HepG2 (cell line): Measurements from ENCODE around the gene CLASP1. TPM values are rescaled to one million over a fixed set of nuclear protein-coding genes. Genes with fewer than 3 reads are reported as not detected.

Experiments used
- CEBPZ ChIP-seq: IDR thresholded peaks from 2 replicates; pipeline ENCODE4 v1.6.1; 2012; ENCODE audit warnings: low read length, improper control_type of control experiment
- CSRNP2 ChIP-seq: sonication (generic); formaldehyde crosslinking; conservative IDR thresholded peaks from 2 replicates; pipeline ENCODE4 v1.8.0; 2022; ENCODE audit warnings: low read depth, missing genetic modification reagents
- DPF2 ChIP-seq: sonication (generic); formaldehyde crosslinking; IDR thresholded peaks from 2 replicates; pipeline ENCODE4 v1.4.0; 2020; ENCODE audit warnings: mild to moderate bottlenecking, low read depth, missing genetic modification reagents, borderline replicate concordance
- ERF ChIP-seq: IDR thresholded peaks from 2 replicates; pipeline ENCODE4 v1.6.1; 2018; ENCODE audit warnings: missing biosample characterization, missing genetic modification reagents
- FOXA3 ChIP-seq: IDR thresholded peaks from 2 replicates; pipeline ENCODE4 v1.6.1; 2016; ENCODE audit warnings: missing genetic modification reagents, missing compliant biosample characterization
- FOXK2 ChIP-seq: fragments of 450-650 bp; IDR thresholded peaks from 2 replicates; pipeline ENCODE4 v1.6.1; 2016
- HDAC2 ChIP-seq: sonication (generic); formaldehyde crosslinking; IDR thresholded peaks from 2 replicates; pipeline ENCODE4 v1.4.0; 2020; ENCODE audit warnings: missing genetic modification reagents
- HNRNPH1 ChIP-seq: fragments of 200-400 bp; formaldehyde crosslinking; optimal IDR thresholded peaks from 2 replicates; pipeline ENCODE3; 2017; ENCODE audit warnings: mild to moderate bottlenecking, low read depth, low read length
- LCORL ChIP-seq, 2 experiments: fragments of 450-650 bp in 1 of 2; sonication (generic) in 1 of 2; formaldehyde crosslinking in 1 of 2; IDR thresholded peaks; 2 replicates each; pipeline versions ENCODE4 v1.5.0 to v1.6.1; 2017 to 2020; ENCODE audit warnings: antibody characterized with exemption in 1 of 2, missing genetic modification reagents in 1 of 2
- NFIB ChIP-seq: sonication (generic); formaldehyde crosslinking; IDR thresholded peaks from 2 replicates; pipeline ENCODE4 v1.9.0; 2021; ENCODE audit warnings: missing genetic modification reagents, mild to moderate bottlenecking, borderline replicate concordance
- SIX1 ChIP-seq: sonication (generic); formaldehyde crosslinking; IDR thresholded peaks from 2 replicates; pipeline ENCODE4 v1.4.0; 2020; ENCODE audit warnings: missing genetic modification reagents, borderline replicate concordance
- SNAPC2 ChIP-seq: sonication (generic); formaldehyde crosslinking; IDR thresholded peaks from 2 replicates; pipeline ENCODE4 v1.8.1; 2022; ENCODE audit warnings: mild to moderate bottlenecking, missing genetic modification reagents
- SOX13 ChIP-seq, 3 experiments: fragments of 450-650 bp in 1 of 3; sonication (generic) in 1 of 3; formaldehyde crosslinking in 1 of 3; IDR thresholded peaks in 2 of 3; conservative IDR thresholded peaks in 1 of 3; 2 replicates each; pipeline versions ENCODE4 v1.5.0 to v1.6.1; 2016 to 2020; ENCODE audit warnings: antibody characterized with exemption in 1 of 3, mild to moderate bottlenecking in 1 of 3, missing compliant biosample characterization in 1 of 3, missing genetic modification reagents in 1 of 3, moderate library complexity in 1 of 3
- TBL1XR1 ChIP-seq: fragments of 150-350 bp; IDR thresholded peaks from 2 replicates; pipeline ENCODE4 v1.6.1; 2014; ENCODE audit warnings: borderline replicate concordance, low read length; ENCODE audit not compliant: partially characterized antibody
- TBX2 ChIP-seq: sonication (generic); formaldehyde crosslinking; IDR thresholded peaks from 2 replicates; pipeline ENCODE4 v1.5.0; 2020; ENCODE audit warnings: missing genetic modification reagents, mild to moderate bottlenecking, borderline replicate concordance
- TOE1 ChIP-seq: sonication (generic); formaldehyde crosslinking; IDR thresholded peaks from 2 replicates; pipeline ENCODE4 v1.4.0; 2020; ENCODE audit warnings: mild to moderate bottlenecking, missing genetic modification reagents
- ZBTB21 ChIP-seq: sonication (generic); formaldehyde crosslinking; IDR thresholded peaks from 2 replicates; pipeline ENCODE4 v1.4.0; 2020; ENCODE audit warnings: missing genetic modification reagents
- ZBTB26 ChIP-seq: IDR thresholded peaks from 2 replicates; pipeline ENCODE4 v1.6.1; 2016; ENCODE audit warnings: missing compliant biosample characterization, missing genetic modification reagents, borderline replicate concordance
- ZNF3 ChIP-seq: IDR thresholded peaks from 2 replicates; pipeline ENCODE4 v1.7.0; 2017; ENCODE audit warnings: inconsistent platforms
- ZNF33A ChIP-seq: sonication (generic); formaldehyde crosslinking; IDR thresholded peaks from 2 replicates; pipeline ENCODE4 v1.5.1; 2020; ENCODE audit warnings: missing genetic modification reagents, mild to moderate bottlenecking, moderate library complexity, borderline replicate concordance
- ZNF441 ChIP-seq: sonication (generic); formaldehyde crosslinking; IDR thresholded peaks from 2 replicates; pipeline ENCODE4 v1.7.0; 2021; ENCODE audit warnings: missing genetic modification reagents, borderline replicate concordance
- ZNF564 ChIP-seq: sonication (generic); formaldehyde crosslinking; IDR thresholded peaks from 2 replicates; pipeline ENCODE4 v1.8.1; 2023; ENCODE audit warnings: mild to moderate bottlenecking, missing genetic modification reagents
- ZNF572 ChIP-seq: sonication (generic); formaldehyde crosslinking; IDR thresholded peaks from 2 replicates; pipeline ENCODE4 v1.5.1; 2020; ENCODE audit warnings: mild to moderate bottlenecking, missing genetic modification reagents
- ZNF580 ChIP-seq: IDR thresholded peaks from 2 replicates; pipeline ENCODE4 v1.6.1; 2016; ENCODE audit warnings: low read depth, borderline replicate concordance
- ZSCAN29 ChIP-seq: sonication (generic); formaldehyde crosslinking; conservative IDR thresholded peaks from 2 replicates; pipeline ENCODE4 v1.4.0; 2020; ENCODE audit warnings: mild to moderate bottlenecking, missing genetic modification reagents
- polyA plus RNA-seq, 8 experiments: library from polyadenylated mRNA; depleted of rRNA in 3 of 8; stranded (reverse) in 7 of 8; unstranded in 1 of 8; fragments of >200 nt; fragmentation: Illumina TruSeq in 4 of 8; extraction: Trizol in 4 of 8; gene quantifications; 2 replicates each; pipeline versions ENCODE4 v1.2.1 to v1.2.3, GENCODE V29; 2011 to 2016; ENCODE audit warnings: low read depth in 4 of 8, missing spikeins in 1 of 8, mixed read lengths in 1 of 8; ENCODE audit not compliant: insufficient read depth in 1 of 8
- total RNA-seq, 5 experiments: library from RNA; depleted of rRNA; stranded (reverse); fragments of >200 nt; fragmentation: Illumina TruSeq; extraction: Trizol; gene quantifications; 2 replicates each; pipeline ENCODE4 v1.2.3, GENCODE V29; 2016; ENCODE audit warnings: low read depth in 1 of 5

Gene CLASP1
- total and polyA plus RNA-seq, 2 of the 13 experiments (the other 11 are each of a cell fraction or from before 2014, with no cell fraction given), result 11.7 to 47.9 TPM

- TF ChIP-seq SOX13 (IDR thresholded peaks at IDR 0.05), result no peak
- peak in 1 of 2 experiments; percentile 73; a peak in 2 of 4 replicates for TF ChIP-seq SOX13 (CRISPR knock-in tag; conservative IDR thresholded peaks at IDR 0.05 in 1 of 2, IDR thresholded peaks at IDR 0.05 in 1 of 2)
- TF ChIP-seq ZSCAN29 (CRISPR knock-in tag), result peak; percentile 92
- TF ChIP-seq FOXA3 (CRISPR knock-in tag), result peak; percentile 84
- TF ChIP-seq NFIB (CRISPR knock-in tag), result no peak
- TF ChIP-seq ZNF441 (CRISPR knock-in tag), result no peak
- TF ChIP-seq TBX2 (CRISPR knock-in tag), result peak; percentile 86
- TF ChIP-seq TOE1 (CRISPR knock-in tag), result 0 out of 2 replicates have a peak, but pooled peaks have one; percentile 50
- TF ChIP-seq ZNF33A (CRISPR knock-in tag), result no peak
- peak; percentile 81; the same call in 1 of the 2 replicates for TF ChIP-seq SNAPC2 (CRISPR knock-in tag)
- peak; percentile 90 for TF ChIP-seq ZBTB26 (CRISPR knock-in tag)
- no peak for TF ChIP-seq ZNF3 (CRISPR knock-in tag)
- TF ChIP-seq FOXK2, result peak; percentile 60; the same call in 1 of the 2 replicates
- TF ChIP-seq CSRNP2, result no peak
- no peak for TF ChIP-seq ZNF564
- TF ChIP-seq SIX1, result peak; percentile 96
- TF ChIP-seq CEBPZ, result no peak
- peak; percentile 58; the same call in 1 of the 2 replicates for TF ChIP-seq ZNF580 (CRISPR knock-in tag)
- peak; percentile 84 for TF ChIP-seq HDAC2 (CRISPR knock-in tag)
- peak; percentile 72 for TF ChIP-seq ERF (CRISPR knock-in tag)
- peak; percentile 23 for TF ChIP-seq TBL1XR1
- no peak for TF ChIP-seq LCORL (IDR thresholded peaks at IDR 0.05)
- TF ChIP-seq LCORL (CRISPR knock-in tag; IDR thresholded peaks at IDR 0.05), result peak; percentile 92
- peak; percentile 85 for TF ChIP-seq DPF2 (CRISPR knock-in tag)
- TF ChIP-seq ZBTB21, result peak; percentile 72; the same call in 1 of the 2 replicates
- no peak for TF ChIP-seq HNRNPH1
- no peak for TF ChIP-seq ZNF572 (CRISPR knock-in tag)
Measured at GRCh38 chr2:121567957-121568409, 81.3 kb downstream of the CLASP1 start (continued).
